ENCODE measurements around the gene BAHCC1. TPM values are rescaled to one million over a fixed set of nuclear protein-coding genes. Genes with fewer than 3 reads are reported as not detected.
A peak's percentile ranks its signal among the peaks of the same experiment; 100 is the strongest.

BAHCC1 gene
- total and polyA plus RNA-seq, 2 of the 4 experiments (the other 2 are of a cell fraction) = 0.36 to 7.8 TPM

GRCh38 chr17:81365148-81365600 is 30.1 kb upstream of the BAHCC1 start:
- no peaks in the 10 kb centered on the region for H3K36me3 ChIP-seq (ENCODE audit: control insufficient read depth, insufficient read depth, low read length)
- peak overlapping the region; percentile 58; the same call in 1 of the 2 replicates for H2BK120ac ChIP-seq (ENCODE audit: low read depth, low read length)
- no peak overlapping the region for H3K14ac ChIP-seq (replicated peaks; ENCODE audit: low read depth, low read length)
- in situ Hi-C loops (cut with MboI; ENCODE audit: low sequenced_read_pairs) = no loop called here
- peak overlapping the region in 1 of 2 experiments; percentile 66; a peak in 1 of 4 replicates for H4K8ac ChIP-seq (ENCODE audit: low read depth in 2 of 2, low read length in 2 of 2)
- H2AFZ ChIP-seq (replicated peaks; ENCODE audit: low read length, poor library complexity) = peak overlapping the region; percentile 87
- TF ChIP-seq FOS (IDR thresholded peaks at IDR 0.05; ENCODE audit: low read depth, low read length) = peak; percentile 56
- 0 out of 2 replicates have a peak, but pooled peaks have one; percentile 22 for TF ChIP-seq MAZ (IDR thresholded peaks at IDR 0.05; ENCODE audit: borderline replicate concordance, low read depth, low read length)
- no peak for TF ChIP-seq CTCF (conservative IDR thresholded peaks at IDR 0.05; ENCODE audit: low read depth, low read length)
- 0 out of 2 replicates have a peak, but pooled peaks have one; percentile 8 for TF ChIP-seq USF2 (IDR thresholded peaks at IDR 0.05; ENCODE audit: low read depth, low read length)
- H2AK5ac ChIP-seq (ENCODE audit: low read depth, low read length) = peak overlapping the region; percentile 25; the same call in 1 of the 2 replicates
- 0 out of 2 replicates have a peak overlapping the region, but pooled peaks have one; percentile 5 for H4K91ac ChIP-seq (ENCODE audit: insufficient read depth, low read depth, low read length)
- WGBS, 2 experiments (ENCODE audit: extremely low coverage in 2 of 2, insufficient read length in 1 of 2) = 3% methylated on average over 6 of the region's 22 CpGs; no CpG with 5 or more reads in 1 of the 2 experiments
- H3K9ac ChIP-seq (ENCODE audit: low read depth, low read length) = no peak overlapping the region
- H3K4ac ChIP-seq (ENCODE audit: low read depth, low read length) = peak overlapping the region; percentile 42
- CTCF ChIA-PET = no interaction called here
- H3K23ac ChIP-seq (ENCODE audit: low read depth, low read length) = no peak overlapping the region
- ATAC-seq (ENCODE audit: low read depth) (peak; percentile 86), DNase-seq (peak; percentile 84)
- no peak overlapping the region for H2BK5ac ChIP-seq (ENCODE audit: low read depth, low read length, poor library complexity, severe bottlenecking)
- peak overlapping the region; percentile 82 for H3K4me2 ChIP-seq (ENCODE audit: low read depth, low read length)
- peaks cover 9% of the 10 kb centered on the region; the same call in 1 of the 2 replicates for H3K27me3 ChIP-seq (ENCODE audit: control insufficient read depth, insufficient read depth, low read length)
- peak overlapping the region; percentile 24; the same call in 1 of the 2 replicates for H3K4me3 ChIP-seq (ENCODE audit: insufficient read depth, low read depth, low read length)
- H2AK9ac ChIP-seq (replicated peaks; ENCODE audit: low read depth, low read length, poor library complexity) = peak overlapping the region; percentile 82
- peak overlapping the region; percentile 7 for H4K5ac ChIP-seq (ENCODE audit: low read depth, low read length)
- H2BK15ac ChIP-seq (ENCODE audit: low read depth, low read length) = no peak overlapping the region
- no peaks in the 10 kb centered on the region for H3K79me1 ChIP-seq (ENCODE audit: low read depth in 1 of 2, low read length in 2 of 2)
- no peaks in the 10 kb centered on the region for H3K9me3 ChIP-seq (ENCODE audit: control insufficient read depth, insufficient read depth, low read length)
- H2BK20ac ChIP-seq (ENCODE audit: low read depth, low read length) = 0 out of 2 replicates have a peak overlapping the region, but pooled peaks have one; percentile 22
- no TSS peak for BruUV-seq (replicated peaks)
- POLR2A ChIA-PET (ENCODE audit: unreplicated experiment) = interaction anchor here (0.6 kb wide), 1 partner anchor 148 kb away, joined by 3 read pairs; the partner anchor contains the start of gene ACTG1
- H3K56ac ChIP-seq (ENCODE audit: extremely low read depth, insufficient read depth, low read length) = no peak overlapping the region
- intact Hi-C loops (cut with micrococcal nuclease) = no loop called here
- peaks cover 17% of the 10 kb centered on the region for H3K4me1 ChIP-seq (ENCODE audit: control insufficient read depth, insufficient read depth, low read length)
- H4K20me1 ChIP-seq (ENCODE audit: insufficient read depth, low read length) = peaks cover 3% of the 10 kb centered on the region; the same call in 1 of the 2 replicates
- peak overlapping the region; percentile 17 for H3K27ac ChIP-seq (ENCODE audit: insufficient read depth, low read length)
- dilution Hi-C loops (cut with HindIII; ENCODE audit: low sequenced_read_pairs, unreplicated experiment) = no loop called here
- no peaks in the 10 kb centered on the region for H3K9me1 ChIP-seq (ENCODE audit: insufficient read depth, low read length)
- 0 out of 2 replicates have a peak overlapping the region, but pooled peaks have one; percentile 6 for H3K18ac ChIP-seq (ENCODE audit: low read depth, low read length)
